HEK293T (cell line): Measurements from ENCODE around the gene PDE4B.

Experiments used
- CTCF ChIA-PET: fragments of 350-600 bp; formaldehyde crosslinking; extraction: SDS; loops from one replicate; lab custom pipeline; 2021; ENCODE audit warnings: antibody characterized with exemption, inconsistent platforms; lab: Yijun Ruan, JAX
- POLR2A ChIA-PET: fragments of 350-600 bp; formaldehyde crosslinking; extraction: SDS; loops from one replicate; lab custom pipeline; 2020; ENCODE audit warnings: antibody characterized with exemption, inconsistent platforms; lab: Yijun Ruan, JAX
- DNase-seq: peaks from one replicate; pipeline ENCODE4 v3.0.0; 2012; ENCODE audit warnings: mixed read lengths; ENCODE audit errors: extremely low spot score
- ARNT ChIP-seq: fragments of 450-650 bp; IDR thresholded peaks from 2 replicates; pipeline ENCODE4 v1.6.1; 2017; ENCODE audit warnings: mild to moderate bottlenecking
- BHLHE40 ChIP-seq: fragments of 450-650 bp; IDR thresholded peaks from 2 replicates; pipeline ENCODE4 v1.6.1; 2016; ENCODE audit warnings: mild to moderate bottlenecking, moderate library complexity, borderline replicate concordance
- CTBP1 ChIP-seq: fragments of 450-650 bp; IDR thresholded peaks from 2 replicates; pipeline ENCODE4 v1.6.1; 2016; ENCODE audit warnings: borderline replicate concordance
- ELF4 ChIP-seq: fragments of 450-650 bp; IDR thresholded peaks from 2 replicates; pipeline ENCODE4 v1.6.1; 2017; ENCODE audit warnings: antibody characterized with exemption
- FOXA1 ChIP-seq: fragments of 450-650 bp; IDR thresholded peaks from 2 replicates; pipeline ENCODE4 v1.6.1; 2016; ENCODE audit warnings: mild to moderate bottlenecking
- FOXK2 ChIP-seq: fragments of 450-650 bp; IDR thresholded peaks from 2 replicates; pipeline ENCODE4 v1.6.1; 2016; ENCODE audit warnings: mild to moderate bottlenecking
- FOXM1 ChIP-seq: fragments of 450-650 bp; IDR thresholded peaks from 2 replicates; pipeline ENCODE4 v1.6.1; 2017; ENCODE audit warnings: mild to moderate bottlenecking, borderline replicate concordance
- HDGF ChIP-seq: fragments of 450-650 bp; IDR thresholded peaks from 2 replicates; pipeline ENCODE4 v1.6.1; 2017; ENCODE audit warnings: antibody characterized with exemption, borderline replicate concordance
- L3MBTL2 ChIP-seq: fragments of 450-650 bp; conservative IDR thresholded peaks from 2 replicates; pipeline ENCODE4 v1.6.1; 2016; ENCODE audit warnings: mild to moderate bottlenecking
- LEF1 ChIP-seq: fragments of 450-650 bp; IDR thresholded peaks from 2 replicates; pipeline ENCODE4 v1.6.1; 2017; ENCODE audit warnings: mild to moderate bottlenecking, borderline replicate concordance
- NFRKB ChIP-seq: fragments of 450-650 bp; IDR thresholded peaks from 2 replicates; pipeline ENCODE4 v1.6.1; 2016; ENCODE audit warnings: mild to moderate bottlenecking, moderate library complexity
- PKNOX1 ChIP-seq: fragments of 450-650 bp; IDR thresholded peaks from 2 replicates; pipeline ENCODE4 v1.6.1; 2016
- SP1 ChIP-seq: fragments of 450-650 bp; IDR thresholded peaks from 2 replicates; pipeline ENCODE4 v1.6.1; 2017
- SUZ12 ChIP-seq: fragments of 450-650 bp; IDR thresholded peaks from 2 replicates; pipeline ENCODE4 v1.6.1; 2016; ENCODE audit warnings: mild to moderate bottlenecking
- TARDBP ChIP-seq: fragments of 450-650 bp; IDR thresholded peaks from 2 replicates; pipeline ENCODE4 v1.6.1; 2016
- ZNF384 ChIP-seq: fragments of 450-650 bp; IDR thresholded peaks from 2 replicates; pipeline ENCODE4 v1.6.1; 2016

PDE4B gene

GRCh38 chr1:66368261-66368660, 575.6 kb downstream of the PDE4B start:
- ChIA-PET POLR2A (no interaction called here), CTCF (no interaction called here)
- no peak for DNase-seq
- TF ChIP-seq TARDBP (no peak), FOXA1 (no peak), SUZ12 (no peak), BHLHE40 (no peak), HDGF (no peak), PKNOX1 (no peak), L3MBTL2 (no peak), LEF1 (no peak), SP1 (no peak), CTBP1 (no peak), FOXK2 (no peak), ZNF384 (no peak), ELF4 (no peak), FOXM1 (no peak), NFRKB (no peak), ARNT (no peak)

- TF ChIP-seq L3MBTL2 = no peak
- TF ChIP-seq CTBP1 = no peak
- TF ChIP-seq BHLHE40 = no peak
- no peak for TF ChIP-seq HDGF
- no peak for TF ChIP-seq SP1
- no peak for TF ChIP-seq NFRKB
- TF ChIP-seq ELF4 = no peak
- TF ChIP-seq ZNF384 = no peak
- no peak for TF ChIP-seq FOXA1
- TF ChIP-seq FOXK2 = no peak
- TF ChIP-seq PKNOX1 = no peak
- ChIA-PET CTCF (no interaction called here), POLR2A (no interaction called here)
- DNase-seq = no peak
Observed at GRCh38 chr1:66370462-66370971, 577.8 kb downstream of the PDE4B start.

GRCh38 chr1:66371233-66372005, 578.7 kb downstream of the PDE4B start:
- DNase-seq = no peak
- ChIA-PET POLR2A (no interaction called here), CTCF (no interaction called here)
- TF ChIP-seq LEF1 = no peak
- TF ChIP-seq BHLHE40 = no peak
- no peak for TF ChIP-seq FOXK2
- no peak for TF ChIP-seq FOXM1
- no peak for TF ChIP-seq ZNF384
- TF ChIP-seq CTBP1 = no peak
- TF ChIP-seq NFRKB = no peak
- no peak for TF ChIP-seq ARNT
- TF ChIP-seq L3MBTL2 = no peak
- no peak for TF ChIP-seq TARDBP
- no peak for TF ChIP-seq FOXA1
- no peak for TF ChIP-seq HDGF
- no peak for TF ChIP-seq SP1
- TF ChIP-seq PKNOX1 = no peak
- TF ChIP-seq ELF4 = no peak

- ChIA-PET CTCF (no interaction called here), POLR2A (no interaction called here)
- no peak for TF ChIP-seq NFRKB
- TF ChIP-seq HDGF = no peak
- TF ChIP-seq ZNF384 = no peak
- no peak for TF ChIP-seq ELF4
- no peak for TF ChIP-seq BHLHE40
- TF ChIP-seq TARDBP = no peak
- TF ChIP-seq PKNOX1 = no peak
- no peak for TF ChIP-seq FOXK2
- TF ChIP-seq CTBP1 = no peak
- TF ChIP-seq SP1 = no peak
- no peak for TF ChIP-seq SUZ12
- TF ChIP-seq L3MBTL2 = no peak
- TF ChIP-seq FOXM1 = no peak
- TF ChIP-seq ARNT = no peak
- TF ChIP-seq FOXA1 = no peak
- no peak for TF ChIP-seq LEF1
- DNase-seq = no peak
Observed at GRCh38 chr1:66372522-66373101, 579.9 kb downstream of the PDE4B start.

- no peak for TF ChIP-seq PKNOX1
- no peak for TF ChIP-seq ARNT
- TF ChIP-seq ELF4 = no peak
- no peak for TF ChIP-seq ZNF384
- no peak for TF ChIP-seq TARDBP
- no peak for TF ChIP-seq HDGF
- no peak for TF ChIP-seq NFRKB
- TF ChIP-seq FOXK2 = no peak
- no peak for TF ChIP-seq SUZ12
- no peak for TF ChIP-seq SP1
- DNase-seq = no peak
- ChIA-PET CTCF (no interaction called here), POLR2A (no interaction called here)
Observed at GRCh38 chr1:66373157-66373591, 580.5 kb downstream of the PDE4B start.
